Prostate gland (tissue), 2 donors: ENCODE measurements around the gene NAPEPLD. TPM values are rescaled to one million over a fixed set of nuclear protein-coding genes. Genes with fewer than 3 reads are reported as not detected.

Experiments used
- DNase-seq: peaks from one replicate; pipeline ENCODE4 v3.0.0-alpha.2; 2019; ENCODE audit warnings: low spot score
- H3K27ac ChIP-seq, 2 donors: fragments of 200-600 bp; sonication (generic); 2 replicates each; pipeline ENCODE4 v1.5.1; 2017 to 2019
- H3K27me3 ChIP-seq: fragments of 200-600 bp; sonication (generic); replicated peaks from 2 replicates; pipeline ENCODE4 v1.5.1; 2019; ENCODE audit not compliant: insufficient read depth
- H3K36me3 ChIP-seq, 2 donors: fragments of 200-600 bp; sonication (generic); 1 replicate in 1 of 2; 2 replicates in 1 of 2; pipeline versions ENCODE4 v1.5.1 to v1.8.1; 2017 to 2019
- H3K4me1 ChIP-seq: fragments of 200-600 bp; sonication (generic); replicated peaks from 2 replicates; pipeline ENCODE4 v1.5.1; 2019
- H3K4me3 ChIP-seq, 2 donors: fragments of 200-600 bp; sonication (generic); 2 replicates each; pipeline ENCODE4 v1.5.1; 2017 to 2019
- H3K9me3 ChIP-seq: fragments of 200-600 bp; sonication (generic); 2 replicates; pipeline ENCODE4 v1.5.1; 2017
- POLR2A ChIP-seq: fragments of 450-650 bp; IDR thresholded peaks from one replicate; pipeline ENCODE4 v1.6.1; 2016; ENCODE audit warnings: antibody characterized with exemption, mild to moderate bottlenecking
- POLR2AphosphoS5 ChIP-seq: sonication (generic); formaldehyde crosslinking; IDR thresholded peaks from one replicate; pipeline ENCODE4 v1.6.1; 2017; ENCODE audit warnings: antibody characterized with exemption
- WGBS: methylation state at CpG from one replicate; pipeline ENCODE4 v1.1.5; 2018; 5-methylcytosine and 5-hydroxymethylcytosine counted together
- intact Hi-C: fragments of 100-400 bp; cut with DNase I; formaldehyde crosslinking; loops from one replicate; pipeline ENCODE4 v1.14.2; 2022
- total RNA-seq, 2 donors: library from RNA; depleted of rRNA; stranded (reverse); fragments of >200 nt; gene quantifications; one replicate each; pipeline ENCODE4 v1.1.0, GENCODE V29; 2016
- TF ChIP-seq, protein P1 (sequence below), 4 experiments: fragments of 200-600 bp in 2 of 4; fragments of 450-650 bp in 2 of 4; sonication (generic) in 2 of 4; IDR thresholded peaks; 1 replicate in 3 of 4; 2 replicates in 1 of 4; pipeline ENCODE4 v1.5.1; 2016 to 2019; ENCODE audit warnings: antibody characterized with exemption in 4 of 4, mild to moderate bottlenecking in 2 of 4, moderate library complexity in 2 of 4

Gene NAPEPLD
- total RNA-seq, 2 donors from 2014 or later = 18.1 to 24.4 TPM

DNA sequence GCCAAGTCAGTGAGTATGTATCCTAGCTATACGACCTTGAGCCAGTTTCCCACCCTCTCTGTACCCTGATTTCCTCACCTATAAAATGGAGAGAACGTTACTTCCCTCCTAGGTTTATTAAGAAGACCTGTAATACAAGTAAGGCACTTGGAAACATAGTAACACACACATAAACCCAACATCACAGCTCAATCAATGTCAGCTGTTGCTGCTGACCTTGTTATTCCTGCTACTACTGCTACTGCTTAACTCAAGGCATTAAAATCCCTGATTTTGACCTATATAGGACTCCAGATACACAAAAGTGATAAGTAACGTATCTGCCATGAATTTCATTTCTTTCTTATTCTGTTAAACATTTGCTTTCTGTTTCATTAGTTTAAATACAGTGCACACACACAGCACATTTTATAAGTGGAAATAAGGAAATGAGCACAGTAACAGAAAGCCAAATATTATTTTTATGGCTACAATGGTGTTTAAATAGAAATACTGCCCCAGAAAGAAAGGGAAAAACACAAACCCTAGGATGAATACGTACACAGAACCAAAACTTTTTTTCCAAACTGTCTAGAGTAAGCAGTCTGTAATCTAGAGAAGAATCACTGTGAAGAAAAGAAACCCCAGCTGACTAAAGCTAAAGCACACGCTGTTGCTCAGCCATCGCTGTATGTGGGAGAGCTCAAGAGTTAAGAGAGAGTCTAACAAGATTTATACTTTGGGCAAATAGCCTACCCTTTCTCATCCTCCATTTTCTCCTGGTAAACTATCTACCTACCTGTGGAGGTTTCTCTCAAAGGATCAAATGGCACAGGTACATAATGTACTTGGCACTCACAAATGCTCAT is 19.0 kb downstream of the NAPEPLD start:
- peak overlapping the region; percentile 55 to 58 for H3K27ac ChIP-seq
- peaks cover 4% of the 10 kb centered on the region for H3K4me1 ChIP-seq
- no peaks in the 10 kb centered on the region for H3K9me3 ChIP-seq
- H3K27me3 ChIP-seq = no peaks in the 10 kb centered on the region
- no peak overlapping the region for H3K4me3 ChIP-seq
- TF ChIP-seq, protein P1, sequence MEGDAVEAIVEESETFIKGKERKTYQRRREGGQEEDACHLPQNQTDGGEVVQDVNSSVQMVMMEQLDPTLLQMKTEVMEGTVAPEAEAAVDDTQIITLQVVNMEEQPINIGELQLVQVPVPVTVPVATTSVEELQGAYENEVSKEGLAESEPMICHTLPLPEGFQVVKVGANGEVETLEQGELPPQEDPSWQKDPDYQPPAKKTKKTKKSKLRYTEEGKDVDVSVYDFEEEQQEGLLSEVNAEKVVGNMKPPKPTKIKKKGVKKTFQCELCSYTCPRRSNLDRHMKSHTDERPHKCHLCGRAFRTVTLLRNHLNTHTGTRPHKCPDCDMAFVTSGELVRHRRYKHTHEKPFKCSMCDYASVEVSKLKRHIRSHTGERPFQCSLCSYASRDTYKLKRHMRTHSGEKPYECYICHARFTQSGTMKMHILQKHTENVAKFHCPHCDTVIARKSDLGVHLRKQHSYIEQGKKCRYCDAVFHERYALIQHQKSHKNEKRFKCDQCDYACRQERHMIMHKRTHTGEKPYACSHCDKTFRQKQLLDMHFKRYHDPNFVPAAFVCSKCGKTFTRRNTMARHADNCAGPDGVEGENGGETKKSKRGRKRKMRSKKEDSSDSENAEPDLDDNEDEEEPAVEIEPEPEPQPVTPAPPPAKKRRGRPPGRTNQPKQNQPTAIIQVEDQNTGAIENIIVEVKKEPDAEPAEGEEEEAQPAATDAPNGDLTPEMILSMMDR (IDR thresholded peaks at IDR 0.05) = no peak
- TF ChIP-seq POLR2AphosphoS5 = peak; percentile 31
- H3K36me3 ChIP-seq = no peaks in the 10 kb centered on the region
- DNase-seq = peak; percentile 30
- 14% methylated on average over 6 of the region's 6 CpGs for WGBS
- intact Hi-C loops = no loop called here

DNA sequence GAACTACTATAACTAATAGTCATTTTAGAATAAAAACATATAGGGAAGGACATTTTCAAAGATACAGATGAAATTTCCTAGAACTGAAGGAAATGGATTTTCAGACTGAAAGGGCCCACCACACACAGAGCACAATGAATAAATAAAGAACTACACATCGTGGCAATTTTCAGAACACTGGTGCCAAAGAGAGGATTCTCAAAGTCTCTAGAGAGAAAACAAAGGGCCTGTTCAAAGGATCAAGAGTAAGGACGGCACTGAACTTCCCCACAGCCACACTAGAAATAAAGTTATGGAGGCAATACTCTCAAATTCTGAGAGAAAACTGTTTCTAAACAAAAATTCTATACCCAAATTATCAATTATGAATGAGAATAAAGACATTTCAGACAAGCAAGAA is 21.9 kb downstream of the NAPEPLD start:
- Histone ChIP-seq H3K9me3 (no peaks in the 10 kb centered on the region), H3K4me3 (no peak overlapping the region), H3K27ac (no peak overlapping the region), H3K4me1 (no peaks in the 10 kb centered on the region), H3K27me3 (no peaks in the 10 kb centered on the region), H3K36me3 (no peaks in the 10 kb centered on the region)
- WGBS = 66% methylated on average over 2 of the region's 2 CpGs
- TF ChIP-seq POLR2A (no peak), POLR2AphosphoS5 (no peak)
- TF ChIP-seq, protein P1 (IDR thresholded peaks at IDR 0.05) = no peak
- no peak for DNase-seq
- intact Hi-C loops = no loop called here

DNA sequence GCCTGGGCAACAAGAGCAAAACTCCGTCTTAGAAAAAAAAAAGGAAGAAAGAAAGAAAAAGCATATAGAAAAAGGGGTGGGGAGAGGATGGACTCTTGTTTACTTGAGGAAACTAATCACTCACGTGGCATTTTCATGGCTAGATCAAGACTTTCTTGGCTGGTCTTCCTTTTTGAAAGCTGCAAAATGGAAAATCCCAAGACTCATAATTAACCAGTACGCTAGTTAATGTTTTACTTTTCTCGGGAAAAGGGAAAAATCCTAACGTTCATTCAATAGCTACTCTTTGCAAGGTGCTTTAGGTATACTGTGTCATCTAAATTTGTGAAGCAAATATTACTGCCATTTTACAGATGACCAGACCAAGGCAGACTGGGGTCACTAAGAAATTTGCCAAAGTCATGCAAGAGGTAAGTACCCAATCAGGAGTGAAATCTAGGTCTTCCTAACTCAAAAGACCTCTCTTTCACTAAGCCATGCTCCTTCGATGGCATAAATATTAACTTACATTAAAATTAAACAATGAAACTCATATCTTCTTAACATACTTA is 24.4 kb downstream of the NAPEPLD start:
- H3K27ac ChIP-seq = no peak overlapping the region
- TF ChIP-seq POLR2AphosphoS5 = no peak
- TF ChIP-seq, protein P1 (IDR thresholded peaks at IDR 0.05) = no peak
- TF ChIP-seq POLR2A = no peak
- no peaks in the 10 kb centered on the region for H3K9me3 ChIP-seq
- intact Hi-C loops = no loop called here
- no peak overlapping the region for H3K4me3 ChIP-seq
- no peaks in the 10 kb centered on the region for H3K36me3 ChIP-seq
- DNase-seq = no peak
- H3K27me3 ChIP-seq = no peaks in the 10 kb centered on the region
- H3K4me1 ChIP-seq = no peaks in the 10 kb centered on the region
- 72% methylated on average over 6 of the region's 6 CpGs for WGBS

DNA sequence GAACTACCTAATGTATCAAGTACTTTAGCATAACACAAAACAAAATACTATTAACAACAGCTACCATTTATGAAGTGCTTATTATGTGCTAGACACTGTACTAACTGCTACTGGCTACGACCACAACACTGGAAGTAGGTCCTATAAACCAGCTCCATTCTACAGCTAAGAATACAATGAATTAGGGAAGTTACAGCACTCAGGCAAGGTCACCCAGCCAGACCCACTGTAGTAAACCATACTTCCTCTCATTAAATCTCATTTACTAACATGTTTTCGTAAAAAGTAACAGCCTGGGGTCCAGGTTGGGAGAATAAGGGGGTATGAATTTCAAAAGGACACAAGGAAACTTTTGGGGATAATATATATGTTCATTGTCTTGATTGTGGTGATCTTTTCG is 25.4 kb downstream of the NAPEPLD start:
- Histone ChIP-seq H3K9me3 (no peaks in the 10 kb centered on the region), H3K36me3 (no peaks in the 10 kb centered on the region), H3K4me3 (no peak overlapping the region), H3K4me1 (no peaks in the 10 kb centered on the region), H3K27ac (no peak overlapping the region), H3K27me3 (no peaks in the 10 kb centered on the region)
- intact Hi-C loops = no loop called here
- WGBS = 64% methylated on average over 3 of the region's 3 CpGs
- TF ChIP-seq, protein P1 (IDR thresholded peaks at IDR 0.05) = no peak
- TF ChIP-seq POLR2A = no peak
- TF ChIP-seq POLR2AphosphoS5 = no peak
- no peak for DNase-seq

DNA sequence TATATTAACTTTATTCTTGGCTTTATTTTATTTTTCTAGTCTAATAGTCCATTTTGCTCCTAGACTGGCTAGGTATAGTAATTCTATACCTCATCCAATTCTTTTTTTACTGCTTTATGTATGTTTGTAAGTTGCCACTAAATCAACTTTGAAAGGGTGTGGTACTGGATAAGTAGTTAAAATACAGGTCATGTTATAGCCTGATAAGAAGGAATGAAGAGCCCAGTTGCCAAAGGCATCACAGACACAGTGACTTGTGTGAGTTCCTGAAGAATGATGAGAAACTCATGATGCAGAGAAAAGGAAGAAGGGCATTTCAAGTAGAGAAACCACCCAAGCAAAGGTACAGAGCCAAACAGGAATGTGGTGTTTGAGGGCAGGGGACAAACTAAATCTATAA is 27.3 kb downstream of the NAPEPLD start:
- DNase-seq = no peak
- H3K4me3 ChIP-seq = no peak overlapping the region
- no peaks in the 10 kb centered on the region for H3K9me3 ChIP-seq
- H3K27me3 ChIP-seq = no peaks in the 10 kb centered on the region
- H3K27ac ChIP-seq = no peak overlapping the region
- no peaks in the 10 kb centered on the region for H3K36me3 ChIP-seq
- TF ChIP-seq, protein P1 (IDR thresholded peaks at IDR 0.05) = no peak
- TF ChIP-seq POLR2A (no peak), POLR2AphosphoS5 (no peak)
- intact Hi-C loops = no loop called here
- no peaks in the 10 kb centered on the region for H3K4me1 ChIP-seq
